Measurements from ENCODE around the gene ARHGEF12. TPM values are rescaled to one million over a fixed set of nuclear protein-coding genes. Genes with fewer than 3 reads are reported as not detected.

The ARHGEF12 gene
- total RNA-seq, 4 donors from 2014 or later = 92.1 to 122 (median 104) TPM

GRCh38 chr11:120519474-120519873, 183.3 kb downstream of the ARHGEF12 start:
- H3K4me3 ChIP-seq = no peak overlapping the region
- no peaks in the 10 kb centered on the region for H3K9me3 ChIP-seq
- peaks cover 0 to 9% (median 0%) of the 10 kb centered on the region in 4 donors for H3K4me1 ChIP-seq
- TF ChIP-seq POLR2A (IDR thresholded peaks at IDR 0.05) (no peak), EP300 (IDR thresholded peaks at IDR 0.05) (no peak), CTCF (IDR thresholded peaks at IDR 0.05) (no peak)
- no peaks in the 10 kb centered on the region for H3K36me3 ChIP-seq
- DNase-seq (ENCODE audit: low spot score in 2 of 2) = no peak
- H3K27me3 ChIP-seq = no peaks in the 10 kb centered on the region
- WGBS, 2 donors = 90 to 91% methylated on average over 3 of the region's 3 CpGs
- H3K27ac ChIP-seq = no peak overlapping the region

- Histone ChIP-seq H3K27me3 (no peaks in the 10 kb centered on the region), H3K4me3 (no peak overlapping the region), H3K27ac (no peak overlapping the region), H3K4me1 (peaks cover 0 to 9% (median 0%) of the 10 kb centered on the region in 4 donors), H3K9me3 (no peaks in the 10 kb centered on the region), H3K36me3 (no peaks in the 10 kb centered on the region)
- no peak for DNase-seq (ENCODE audit: low spot score in 2 of 2)
- TF ChIP-seq POLR2A (IDR thresholded peaks at IDR 0.05) = no peak
- no peak for TF ChIP-seq EP300 (IDR thresholded peaks at IDR 0.05)
- TF ChIP-seq CTCF (IDR thresholded peaks at IDR 0.05) = no peak
- WGBS, 2 donors = 93 to 96% methylated on average over 16 of the region's 16 CpGs
Observed at GRCh38 chr11:120520091-120520822, 184.0 kb downstream of the ARHGEF12 start.

- H3K27me3 ChIP-seq = no peaks in the 10 kb centered on the region
- DNase-seq (ENCODE audit: low spot score in 2 of 2) = no peak
- H3K4me1 ChIP-seq = peaks cover 0 to 9% (median 0%) of the 10 kb centered on the region in 4 donors
- H3K36me3 ChIP-seq = no peaks in the 10 kb centered on the region
- H3K27ac ChIP-seq = no peak overlapping the region
- whole genome bisulfite sequencing, 2 donors = 94 to 95% methylated on average over 7 of the region's 7 CpGs
- no peak overlapping the region for H3K4me3 ChIP-seq
- no peaks in the 10 kb centered on the region for H3K9me3 ChIP-seq
- TF ChIP-seq CTCF (IDR thresholded peaks at IDR 0.05) (no peak), EP300 (IDR thresholded peaks at IDR 0.05) (no peak), POLR2A (IDR thresholded peaks at IDR 0.05) (no peak)
Observed at GRCh38 chr11:120521176-120521575, 185.0 kb downstream of the ARHGEF12 start.

- Histone ChIP-seq H3K4me1 (peaks cover 0 to 11% (median 0%) of the 10 kb centered on the region in 4 donors), H3K27ac (no peak overlapping the region), H3K4me3 (no peak overlapping the region), H3K36me3 (no peaks in the 10 kb centered on the region), H3K27me3 (no peaks in the 10 kb centered on the region), H3K9me3 (no peaks in the 10 kb centered on the region)
- TF ChIP-seq CTCF (IDR thresholded peaks at IDR 0.05) (no peak), EP300 (IDR thresholded peaks at IDR 0.05) (no peak), POLR2A (IDR thresholded peaks at IDR 0.05) (no peak)
- no peak for DNase-seq (ENCODE audit: low spot score in 2 of 2)
- 91 to 93% methylated on average over 11 of the region's 11 CpGs for WGBS, 2 donors
Observed at GRCh38 chr11:120522021-120522420, 185.8 kb downstream of the ARHGEF12 start.

GRCh38 chr11:120522736-120523135, 186.5 kb downstream of the ARHGEF12 start:
- H3K27ac ChIP-seq = no peak overlapping the region
- no peak for TF ChIP-seq EP300 (IDR thresholded peaks at IDR 0.05)
- no peak for TF ChIP-seq CTCF (IDR thresholded peaks at IDR 0.05)
- no peak for TF ChIP-seq POLR2A (IDR thresholded peaks at IDR 0.05)
- no peaks in the 10 kb centered on the region for H3K9me3 ChIP-seq
- no peak overlapping the region for H3K4me3 ChIP-seq
- H3K36me3 ChIP-seq = no peaks in the 10 kb centered on the region
- DNase-seq (ENCODE audit: low spot score in 2 of 2) = no peak
- no peaks in the 10 kb centered on the region for H3K27me3 ChIP-seq
- WGBS, 2 donors = 78 to 89% methylated on average over 3 of the region's 3 CpGs
- peaks cover 0 to 17% (median 0%) of the 10 kb centered on the region in 4 donors for H3K4me1 ChIP-seq
